ENCODE results near the gene EVA1A.

DNA sequence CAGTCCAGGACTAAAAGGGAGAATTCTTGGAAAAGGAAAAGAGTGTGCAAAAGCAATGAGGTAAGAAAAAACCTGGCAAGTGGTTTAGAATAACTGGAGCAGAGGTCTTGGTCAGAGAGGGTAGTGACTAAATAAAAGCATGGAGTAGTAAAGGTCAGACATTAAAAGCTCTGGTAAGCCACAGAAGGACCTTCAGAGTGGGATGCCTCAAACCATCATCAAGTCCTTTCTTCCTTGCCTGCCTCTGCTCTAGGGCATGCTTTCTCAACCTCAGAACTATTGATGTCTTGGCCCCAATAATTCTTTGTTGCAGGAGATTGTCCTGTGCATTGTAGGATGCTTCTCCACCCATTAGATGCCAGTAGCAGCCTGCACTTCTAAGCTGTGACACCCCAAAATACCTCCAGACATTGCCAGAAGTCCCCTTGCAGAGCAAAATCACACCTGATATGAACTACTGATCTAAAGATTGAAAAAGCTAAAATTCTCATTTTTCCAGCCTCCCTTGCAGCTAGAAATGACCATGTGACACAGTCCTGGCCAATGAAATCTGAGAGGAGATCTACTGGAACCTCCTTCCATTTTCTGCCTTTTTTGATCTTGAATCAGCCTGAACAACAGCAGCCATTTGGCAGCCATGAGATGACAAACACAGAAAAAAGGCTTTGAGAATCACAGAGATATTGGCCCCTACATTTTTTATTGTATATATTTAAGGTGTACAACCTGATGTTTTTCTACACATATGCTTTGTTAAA is 48.1 kb downstream of the EVA1A start:
- TF ChIP-seq, protein P1, sequence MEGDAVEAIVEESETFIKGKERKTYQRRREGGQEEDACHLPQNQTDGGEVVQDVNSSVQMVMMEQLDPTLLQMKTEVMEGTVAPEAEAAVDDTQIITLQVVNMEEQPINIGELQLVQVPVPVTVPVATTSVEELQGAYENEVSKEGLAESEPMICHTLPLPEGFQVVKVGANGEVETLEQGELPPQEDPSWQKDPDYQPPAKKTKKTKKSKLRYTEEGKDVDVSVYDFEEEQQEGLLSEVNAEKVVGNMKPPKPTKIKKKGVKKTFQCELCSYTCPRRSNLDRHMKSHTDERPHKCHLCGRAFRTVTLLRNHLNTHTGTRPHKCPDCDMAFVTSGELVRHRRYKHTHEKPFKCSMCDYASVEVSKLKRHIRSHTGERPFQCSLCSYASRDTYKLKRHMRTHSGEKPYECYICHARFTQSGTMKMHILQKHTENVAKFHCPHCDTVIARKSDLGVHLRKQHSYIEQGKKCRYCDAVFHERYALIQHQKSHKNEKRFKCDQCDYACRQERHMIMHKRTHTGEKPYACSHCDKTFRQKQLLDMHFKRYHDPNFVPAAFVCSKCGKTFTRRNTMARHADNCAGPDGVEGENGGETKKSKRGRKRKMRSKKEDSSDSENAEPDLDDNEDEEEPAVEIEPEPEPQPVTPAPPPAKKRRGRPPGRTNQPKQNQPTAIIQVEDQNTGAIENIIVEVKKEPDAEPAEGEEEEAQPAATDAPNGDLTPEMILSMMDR (IDR thresholded peaks at IDR 0.05), result no peak
- no peak for TF ChIP-seq POLR2A (IDR thresholded peaks at IDR 0.05)
